Peyer's patch (tissue), 4 donors: Measurements from ENCODE around the gene UBASH3B.

ENCODE experiments used
- POLR2A ChIP-seq, 2 donors: fragments of 450-650 bp; IDR thresholded peaks; one replicate each; pipeline ENCODE4 v1.5.1; 2017; ENCODE audit warnings: antibody characterized with exemption in 2 of 2, mild to moderate bottlenecking in 2 of 2, moderate library complexity in 2 of 2
- TF ChIP-seq, protein P1 (sequence below), 6 experiments: fragments of 450-650 bp in 4 of 6; fragments of 200-600 bp in 2 of 6; sonication (generic) in 1 of 6; IDR thresholded peaks; one replicate each; pipeline ENCODE4 v1.5.1; 2017 to 2019; ENCODE audit warnings: antibody characterized with exemption in 6 of 6, mild to moderate bottlenecking in 3 of 6, moderate library complexity in 1 of 6

DNA sequence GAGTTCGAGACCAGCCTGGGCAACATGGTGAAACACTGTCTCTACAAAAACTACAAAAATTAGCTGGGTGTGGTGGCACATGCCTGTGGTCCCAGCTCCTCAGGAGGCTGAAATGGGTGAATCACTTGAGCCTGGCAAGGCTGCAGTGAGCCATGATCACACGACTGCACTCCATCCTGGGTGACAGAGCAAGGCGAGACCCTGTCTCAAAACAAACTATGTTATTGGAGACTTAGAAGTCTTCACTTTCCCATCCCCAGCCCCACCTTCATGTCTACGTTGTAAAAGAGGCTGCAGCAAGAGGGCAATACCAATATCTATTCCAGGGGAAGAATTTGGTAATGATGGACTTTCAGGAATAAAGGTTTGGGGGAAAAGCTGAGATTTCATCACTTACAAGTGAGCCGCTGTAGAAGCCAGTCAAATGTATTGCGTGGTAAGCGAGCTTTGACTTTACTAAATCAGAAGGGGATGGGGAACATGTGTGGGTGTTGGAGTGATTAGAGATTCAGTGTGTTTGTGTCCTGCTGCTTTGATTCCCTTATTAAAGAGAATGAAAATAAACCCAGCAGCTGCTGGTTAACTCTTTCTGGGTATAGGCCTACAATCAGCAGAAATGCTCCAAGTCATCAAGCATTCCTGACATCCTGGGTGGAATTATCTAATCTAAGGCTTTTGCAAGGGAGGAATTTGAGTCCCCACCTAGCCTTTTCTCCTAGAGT lies 53.7 kb downstream of the UBASH3B start:
- TF ChIP-seq, protein P1, sequence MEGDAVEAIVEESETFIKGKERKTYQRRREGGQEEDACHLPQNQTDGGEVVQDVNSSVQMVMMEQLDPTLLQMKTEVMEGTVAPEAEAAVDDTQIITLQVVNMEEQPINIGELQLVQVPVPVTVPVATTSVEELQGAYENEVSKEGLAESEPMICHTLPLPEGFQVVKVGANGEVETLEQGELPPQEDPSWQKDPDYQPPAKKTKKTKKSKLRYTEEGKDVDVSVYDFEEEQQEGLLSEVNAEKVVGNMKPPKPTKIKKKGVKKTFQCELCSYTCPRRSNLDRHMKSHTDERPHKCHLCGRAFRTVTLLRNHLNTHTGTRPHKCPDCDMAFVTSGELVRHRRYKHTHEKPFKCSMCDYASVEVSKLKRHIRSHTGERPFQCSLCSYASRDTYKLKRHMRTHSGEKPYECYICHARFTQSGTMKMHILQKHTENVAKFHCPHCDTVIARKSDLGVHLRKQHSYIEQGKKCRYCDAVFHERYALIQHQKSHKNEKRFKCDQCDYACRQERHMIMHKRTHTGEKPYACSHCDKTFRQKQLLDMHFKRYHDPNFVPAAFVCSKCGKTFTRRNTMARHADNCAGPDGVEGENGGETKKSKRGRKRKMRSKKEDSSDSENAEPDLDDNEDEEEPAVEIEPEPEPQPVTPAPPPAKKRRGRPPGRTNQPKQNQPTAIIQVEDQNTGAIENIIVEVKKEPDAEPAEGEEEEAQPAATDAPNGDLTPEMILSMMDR (IDR thresholded peaks at IDR 0.05) = no peak
- no peak for TF ChIP-seq POLR2A (IDR thresholded peaks at IDR 0.05)
